Urothelium cell line (cell line): ENCODE measurements around the gene C19orf44.

Source experiments
- DNase-seq: peaks from one replicate; pipeline ENCODE4 v3.0.0; 2011; ENCODE audit warnings: low spot score, mixed read lengths
- FAIRE-seq: peaks from 2 replicates; lab custom pipeline; 2011; peaks lifted over from hg19 to GRCh38; lab: Jason Lieb, UNC

The C19orf44 gene

GRCh38 chr19:16516381-16516780 is 20.2 kb downstream of the C19orf44 start:
- no peak for DNase-seq

GRCh38 chr19:16516923-16517610 is 20.9 kb downstream of the C19orf44 start:
- no peak for DNase-seq
- no peak for FAIRE-seq

More at GRCh38 chr19:16516381-16516780, 20.2 kb downstream of the C19orf44 start:
- FAIRE-seq = no peak

- DNase-seq = no peak
- FAIRE-seq = no peak
Observed at GRCh38 chr19:16518061-16518460, 21.9 kb downstream of the C19orf44 start.

- no peak for DNase-seq
- FAIRE-seq = no peak
Observed at GRCh38 chr19:16518483-16519229, 22.5 kb downstream of the C19orf44 start.

GRCh38 chr19:16519230-16519687 is 23.1 kb downstream of the C19orf44 start:
- FAIRE-seq (no peak), DNase-seq (no peak)

GRCh38 chr19:16520074-16520973 is 24.1 kb downstream of the C19orf44 start:
- no peak for DNase-seq
- FAIRE-seq = no peak

- no peak for FAIRE-seq
- no peak for DNase-seq
Observed at GRCh38 chr19:16520986-16521624, 24.9 kb downstream of the C19orf44 start.

GRCh38 chr19:16521715-16522289 is 25.6 kb downstream of the C19orf44 start:
- FAIRE-seq = no peak
- no peak for DNase-seq

- no peak for FAIRE-seq
Observed at GRCh38 chr19:16522559-16523377, 26.6 kb downstream of the C19orf44 start.

GRCh38 chr19:16524991-16525734 is 29.0 kb downstream of the C19orf44 start:
- DNase-seq (no peak), FAIRE-seq (no peak)

More at GRCh38 chr19:16522559-16523377, 26.6 kb downstream of the C19orf44 start:
- no peak for DNase-seq

- FAIRE-seq (no peak), DNase-seq (no peak)
Observed at GRCh38 chr19:16525751-16526481, 29.7 kb downstream of the C19orf44 start.

- no peak for DNase-seq
- no peak for FAIRE-seq
Observed at GRCh38 chr19:16527334-16527935, 31.2 kb downstream of the C19orf44 start.

GRCh38 chr19:16527971-16528521 is 31.9 kb downstream of the C19orf44 start:
- FAIRE-seq (no peak), DNase-seq (no peak)

GRCh38 chr19:16529466-16530144 is 33.4 kb downstream of the C19orf44 start:
- DNase-seq = no peak
- FAIRE-seq = no peak

- FAIRE-seq = no peak
- no peak for DNase-seq
Observed at GRCh38 chr19:16530540-16531379, 34.6 kb downstream of the C19orf44 start.

- FAIRE-seq (no peak), DNase-seq (no peak)
Observed at GRCh38 chr19:16531380-16531669, 35.1 kb downstream of the C19orf44 start.
